Activated B cell treated with CpG ODN at 0.5 μM for 24 hours (primary cell): Measurements from ENCODE around the gene GAPVD1. TPM values are rescaled to one million over a fixed set of nuclear protein-coding genes. Genes with fewer than 3 reads are reported as not detected.

ENCODE experiments used
- ATAC-seq: fragments of 200-7000 bp; cut with Tn5 transposase; one replicate; pipeline ENCODE4 v1.10.0; 2021; ENCODE audit warnings: low read depth, mild to moderate bottlenecking, moderate library complexity
- CTCF ChIA-PET: fragments of 350-600 bp; sonication (Branson Sonifier 250); formaldehyde crosslinking; loops from one replicate; lab custom pipeline; 2021; ENCODE audit warnings: antibody characterized with exemption; lab: Charles Lee
- POLR2A ChIA-PET: fragments of 350-600 bp; sonication (Branson Sonifier 250); formaldehyde crosslinking; loops from one replicate; lab custom pipeline; 2021; ENCODE audit warnings: antibody characterized with exemption; lab: Charles Lee
- DNase-seq: peaks from one replicate; pipeline ENCODE4 v3.0.0; 2022
- H3K27ac Mint-ChIP-seq: one replicate; pipeline ENCODE4 v1.8.0; 2020; ENCODE audit warnings: mixed read lengths
- H3K27me3 Mint-ChIP-seq: one replicate; pipeline ENCODE4 v1.8.0; 2021; ENCODE audit warnings: mixed read lengths
- H3K36me3 Mint-ChIP-seq: one replicate; pipeline ENCODE4 v1.8.0; 2021; ENCODE audit warnings: low read depth, mixed read lengths
- H3K4me1 Mint-ChIP-seq: one replicate; pipeline ENCODE4 v1.8.0; 2021; ENCODE audit warnings: mixed read lengths
- H3K4me3 Mint-ChIP-seq: one replicate; pipeline ENCODE4 v1.8.0; 2020; ENCODE audit warnings: mild to moderate bottlenecking, mixed read lengths
- H3K9me3 Mint-ChIP-seq: one replicate; pipeline ENCODE4 v1.8.0; 2020; ENCODE audit warnings: mixed read lengths
- intact Hi-C: fragments of 100-400 bp; cut with micrococcal nuclease; formaldehyde crosslinking; loops from one replicate; pipeline ENCODE4 v1.15.1; 2024
- total RNA-seq: library from RNA; stranded (reverse); gene quantifications from 2 replicates; pipeline ENCODE4 v1.2.3, GENCODE V29; 2022
- TF ChIP-seq, protein P1 (sequence below): fragments of 200-600 bp; IDR thresholded peaks from one replicate; pipeline ENCODE4 v1.8.0; 2022; ENCODE audit warnings: antibody characterized with exemption, mild to moderate bottlenecking

Gene GAPVD1
- total RNA-seq, 1 donor from 2014 or later: 53.9 TPM

DNA sequence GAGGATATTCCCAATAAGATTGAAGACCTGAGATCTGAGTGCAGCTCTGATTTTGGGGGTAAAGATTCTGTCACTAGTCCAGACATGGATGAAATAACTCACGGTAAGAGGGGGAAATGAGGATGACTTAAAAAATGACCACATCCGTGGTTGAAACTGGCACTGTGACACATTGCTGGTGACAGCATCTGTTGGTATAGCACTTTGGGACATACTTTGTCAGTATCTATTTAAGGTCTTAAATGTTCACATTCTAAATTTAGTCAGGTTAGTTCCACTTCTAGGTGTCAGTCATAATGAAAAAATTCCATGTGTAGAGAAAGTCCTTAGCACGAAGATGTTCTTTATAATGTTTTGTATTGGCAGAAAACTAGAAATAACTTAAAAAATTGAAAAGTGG, 70.9 kb downstream of the GAPVD1 start:
- ATAC-seq (peak; percentile 28), DNase-seq (no peak)
- ChIA-PET CTCF (no interaction called here), POLR2A (no interaction called here)
- intact Hi-C loops: no loop called here
- Mint-ChIP-seq H3K4me1 (peaks cover 4% of the 10 kb centered on the region), H3K4me3 (no peak overlapping the region), H3K27me3 (no peaks in the 10 kb centered on the region), H3K9me3 (no peaks in the 10 kb centered on the region), H3K27ac (no peak overlapping the region), H3K36me3 (peaks cover 63% of the 10 kb centered on the region)
- TF ChIP-seq, protein P1, sequence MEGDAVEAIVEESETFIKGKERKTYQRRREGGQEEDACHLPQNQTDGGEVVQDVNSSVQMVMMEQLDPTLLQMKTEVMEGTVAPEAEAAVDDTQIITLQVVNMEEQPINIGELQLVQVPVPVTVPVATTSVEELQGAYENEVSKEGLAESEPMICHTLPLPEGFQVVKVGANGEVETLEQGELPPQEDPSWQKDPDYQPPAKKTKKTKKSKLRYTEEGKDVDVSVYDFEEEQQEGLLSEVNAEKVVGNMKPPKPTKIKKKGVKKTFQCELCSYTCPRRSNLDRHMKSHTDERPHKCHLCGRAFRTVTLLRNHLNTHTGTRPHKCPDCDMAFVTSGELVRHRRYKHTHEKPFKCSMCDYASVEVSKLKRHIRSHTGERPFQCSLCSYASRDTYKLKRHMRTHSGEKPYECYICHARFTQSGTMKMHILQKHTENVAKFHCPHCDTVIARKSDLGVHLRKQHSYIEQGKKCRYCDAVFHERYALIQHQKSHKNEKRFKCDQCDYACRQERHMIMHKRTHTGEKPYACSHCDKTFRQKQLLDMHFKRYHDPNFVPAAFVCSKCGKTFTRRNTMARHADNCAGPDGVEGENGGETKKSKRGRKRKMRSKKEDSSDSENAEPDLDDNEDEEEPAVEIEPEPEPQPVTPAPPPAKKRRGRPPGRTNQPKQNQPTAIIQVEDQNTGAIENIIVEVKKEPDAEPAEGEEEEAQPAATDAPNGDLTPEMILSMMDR: no peak

DNA sequence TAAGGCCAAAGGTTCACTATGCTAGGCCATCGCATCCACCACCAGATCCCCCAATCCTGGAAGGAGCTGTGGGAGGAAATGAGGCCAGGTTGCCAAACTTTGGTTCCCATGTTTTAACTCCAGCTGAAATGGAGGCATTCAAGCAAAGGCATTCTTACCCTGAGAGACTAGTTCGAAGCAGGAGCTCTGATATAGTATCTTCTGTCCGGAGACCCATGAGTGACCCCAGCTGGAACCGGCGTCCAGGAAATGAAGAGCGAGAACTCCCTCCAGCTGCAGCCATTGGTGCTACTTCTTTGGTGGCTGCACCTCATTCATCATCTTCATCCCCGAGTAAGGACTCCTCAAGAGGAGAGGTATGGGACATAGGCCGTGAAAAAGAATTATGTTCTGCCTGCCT, 75.6 kb downstream of the GAPVD1 start:
- intact Hi-C loops: no loop called here
- Mint-ChIP-seq H3K36me3 (peaks cover 66% of the 10 kb centered on the region), H3K27me3 (no peaks in the 10 kb centered on the region), H3K9me3 (no peaks in the 10 kb centered on the region), H3K27ac (no peak overlapping the region), H3K4me3 (no peak overlapping the region), H3K4me1 (peaks cover 4% of the 10 kb centered on the region)
- TF ChIP-seq, protein P1: no peak
- ATAC-seq (no peak), DNase-seq (no peak)
- POLR2A ChIA-PET: interaction anchor here (0.7 kb wide), 1 partner anchor 109 kb away, joined by 3 read pairs; no protein-coding TSS in a partner anchor
- CTCF ChIA-PET: no interaction called here

DNA sequence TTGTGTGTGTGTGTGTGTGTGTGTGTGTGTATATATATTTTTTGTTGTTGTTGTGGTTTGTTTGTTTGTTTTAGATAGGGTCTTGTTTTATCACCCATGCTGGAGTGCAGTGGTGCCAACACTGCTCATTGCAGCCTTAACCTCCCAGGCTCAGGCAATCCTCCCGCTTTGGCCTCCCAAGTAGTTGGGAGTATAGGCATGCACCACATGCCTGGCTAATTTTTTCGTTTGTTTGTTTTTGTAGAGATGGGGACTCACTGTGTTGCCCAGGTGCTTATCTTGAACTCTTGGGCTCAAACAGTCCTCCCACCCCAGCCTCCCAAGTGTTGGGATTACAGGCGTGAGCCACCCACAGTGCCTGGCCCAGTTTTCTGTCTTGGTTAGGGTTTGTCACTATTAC, 77.3 kb downstream of the GAPVD1 start:
- ATAC-seq (no peak), DNase-seq (no peak)
- H3K36me3 Mint-ChIP-seq: peaks cover 64% of the 10 kb centered on the region
- ChIA-PET CTCF (no interaction called here), POLR2A (no interaction called here)
- intact Hi-C loops: no loop called here
- no peaks in the 10 kb centered on the region for H3K9me3 Mint-ChIP-seq
- H3K4me1 Mint-ChIP-seq: no peaks in the 10 kb centered on the region
- TF ChIP-seq, protein P1: no peak
- no peak overlapping the region for H3K27ac Mint-ChIP-seq
- H3K4me3 Mint-ChIP-seq: no peak overlapping the region
- H3K27me3 Mint-ChIP-seq: no peaks in the 10 kb centered on the region

DNA sequence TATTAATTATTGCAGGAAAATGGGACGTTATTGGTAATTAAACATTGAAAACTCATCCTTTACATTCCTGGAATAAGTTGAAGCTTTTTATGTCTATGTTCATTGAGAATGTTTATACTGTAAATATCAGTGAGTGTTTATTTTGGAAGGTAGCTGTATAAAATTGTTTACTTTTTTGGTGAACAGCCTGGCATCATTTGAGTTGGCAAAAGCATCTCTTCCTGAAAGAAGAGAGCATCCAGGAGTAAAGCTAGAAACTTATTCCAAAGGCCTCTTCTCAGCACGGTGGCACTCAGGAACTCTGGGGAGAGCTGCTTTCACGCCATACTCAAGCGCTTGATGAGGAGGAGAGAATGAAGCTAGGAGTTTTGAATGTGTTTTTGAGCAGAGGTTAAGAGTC, 79.9 kb downstream of the GAPVD1 start:
- H3K4me1 Mint-ChIP-seq: no peaks in the 10 kb centered on the region
- ChIA-PET POLR2A (interaction anchor here (1.5 kb wide), 1 partner anchor 100 kb away, joined by 5 read pairs; the partner anchor contains the start of gene HSPA5), CTCF (no interaction called here)
- DNase-seq (no peak), ATAC-seq (no peak)
- no peaks in the 10 kb centered on the region for H3K27me3 Mint-ChIP-seq
- peaks cover 76% of the 10 kb centered on the region for H3K36me3 Mint-ChIP-seq
- no peak overlapping the region for H3K4me3 Mint-ChIP-seq
- intact Hi-C loops: no loop called here
- H3K27ac Mint-ChIP-seq: no peak overlapping the region
- H3K9me3 Mint-ChIP-seq: no peaks in the 10 kb centered on the region
- TF ChIP-seq, protein P1: no peak

DNA sequence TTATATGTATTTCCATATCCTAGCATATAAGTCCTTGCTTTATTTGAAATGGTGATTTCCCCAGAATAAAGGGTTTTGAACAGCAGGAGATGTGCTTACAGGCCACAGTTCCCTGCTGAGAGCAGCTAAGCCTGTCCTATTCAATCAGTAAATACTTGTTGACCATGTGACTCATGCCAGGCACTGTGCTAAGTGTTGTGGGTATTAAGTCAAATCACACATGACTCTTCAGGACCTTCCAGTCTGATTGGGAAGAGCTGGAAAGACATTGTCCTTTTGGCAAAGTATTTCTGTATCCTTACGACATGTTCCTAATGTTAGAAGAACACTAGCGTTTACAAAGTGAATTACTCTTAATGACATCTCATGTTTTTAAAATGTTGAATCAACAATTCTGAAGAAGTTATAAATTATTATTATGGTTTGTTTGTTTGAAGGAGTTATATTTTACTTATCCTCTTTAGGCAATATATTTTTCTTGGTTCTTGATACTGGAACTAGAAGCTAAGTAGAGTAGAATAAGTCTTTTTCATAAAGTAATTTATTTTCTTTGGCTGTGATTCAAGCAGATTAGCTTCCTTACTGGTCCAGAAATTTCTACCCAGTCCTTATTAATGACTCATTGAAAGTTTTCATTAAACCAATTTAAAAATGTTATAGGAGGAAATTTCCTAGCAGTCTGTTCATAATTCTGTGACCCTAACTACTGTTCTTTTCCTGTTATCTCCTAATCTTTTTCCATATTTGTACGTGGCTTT, 82.1 kb downstream of the GAPVD1 start:
- TF ChIP-seq, protein P1: no peak
- ATAC-seq (no peak), DNase-seq (no peak)
- POLR2A ChIA-PET: interaction anchor here (0.8 to 1.0 kb wide), 2 partner anchors 79 to 170 kb away, joined by 3 read pairs; no protein-coding TSS in a partner anchor
- no peaks in the 10 kb centered on the region for H3K9me3 Mint-ChIP-seq
- H3K27me3 Mint-ChIP-seq: no peaks in the 10 kb centered on the region
- H3K27ac Mint-ChIP-seq: no peak overlapping the region
- intact Hi-C loops: no loop called here
- H3K4me1 Mint-ChIP-seq: no peaks in the 10 kb centered on the region
- H3K36me3 Mint-ChIP-seq: peaks cover 74% of the 10 kb centered on the region
- no peak overlapping the region for H3K4me3 Mint-ChIP-seq
- CTCF ChIA-PET: no interaction called here
